Kidney epithelial cell (primary cell): ENCODE measurements around the gene ARAP2. TPM values are rescaled to one million over a fixed set of nuclear protein-coding genes. Genes with fewer than 3 reads are reported as not detected.

Experiments
- DNase-seq: peaks from one replicate; pipeline ENCODE4 v3.0.0-alpha.2; 2010; ENCODE audit warnings: low read depth
- H3K27me3 ChIP-seq: 2 replicates; pipeline ENCODE4 v1.6.0; 2011; ENCODE audit warnings: low read length; ENCODE audit not compliant: control insufficient read depth, insufficient read depth
- H3K36me3 ChIP-seq: 2 replicates; pipeline ENCODE4 v1.5.1; 2011; ENCODE audit warnings: low read length; ENCODE audit not compliant: control insufficient read depth, insufficient read depth
- H3K4me3 ChIP-seq: 2 replicates; pipeline ENCODE4 v1.5.1; 2011; ENCODE audit warnings: low read depth, mild to moderate bottlenecking, control low read depth, low read length
- CTCF ChIP-seq: IDR thresholded peaks from 2 replicates; pipeline ENCODE4 v1.5.1; 2011; ENCODE audit warnings: mild to moderate bottlenecking, moderate library complexity, low read length, control low read depth, inconsistent platforms; ENCODE audit not compliant: insufficient read depth, poor library complexity, severe bottlenecking
- total RNA-seq: library from RNA; depleted of rRNA; stranded (reverse); fragments of >200 nt; gene quantifications from 2 replicates; pipeline ENCODE4 v1.2.3, GENCODE V29; 2015

ARAP2 gene
- total RNA-seq, 1 donor from 2014 or later, result 14.4 TPM

- DNase-seq, result no peak
- TF ChIP-seq CTCF, result no peak
- Histone ChIP-seq H3K27me3 (no peaks in the 10 kb centered on the region), H3K36me3 (no peaks in the 10 kb centered on the region), H3K4me3 (no peak overlapping the region)
Measured at GRCh38 chr4:36024901-36025660, 219.2 kb downstream of the ARAP2 start.

- DNase-seq, result no peak
- TF ChIP-seq CTCF, result no peak
- Histone ChIP-seq H3K4me3 (no peak overlapping the region), H3K27me3 (no peaks in the 10 kb centered on the region), H3K36me3 (no peaks in the 10 kb centered on the region)
Measured at GRCh38 chr4:36020351-36020750, 224.0 kb downstream of the ARAP2 start.

Other genes with a start within 250 kb of the ARAP2 start
- not detected in 2 replicates for gene DTHD1, start 37.1 kb upstream of the ARAP2 start, total RNA-seq